Fibroblast of lung (primary cell): ENCODE results near the gene CSE1L.

Experiments
- CTCF ChIP-seq, 2 donors: IDR thresholded peaks in 1 of 2; conservative IDR thresholded peaks in 1 of 2; 1 replicate in 1 of 2; 2 replicates in 1 of 2; pipeline ENCODE4 v1.5.1; 2011 to 2012; ENCODE audit warnings: low read length in 2 of 2, control low read depth in 1 of 2, inconsistent platforms in 1 of 2, low read depth in 1 of 2, mild to moderate bottlenecking in 1 of 2
- EZH2 ChIP-seq: IDR thresholded peaks from 2 replicates; pipeline ENCODE4 v1.5.1; 2012; ENCODE audit warnings: low read length, control low read depth, mild to moderate bottlenecking; ENCODE audit errors: missing control alignments

- TF ChIP-seq CTCF (conservative IDR thresholded peaks at IDR 0.05 in 1 of 2, IDR thresholded peaks at IDR 0.05 in 1 of 2; ENCODE audit: low read depth in 1 of 2, low read length in 2 of 2) (no peak), EZH2 (no peak)
Measured at GRCh38 chr20:49024220-49024619, 21.9 kb upstream of the CSE1L start.
